ENCODE results near the gene NPEPPS.
"Not testable (repeated sequence)": the region's sequence is repeated elsewhere in the genome, so short reads cannot be mapped to it uniquely, and the experiment has no call there.

DNA sequence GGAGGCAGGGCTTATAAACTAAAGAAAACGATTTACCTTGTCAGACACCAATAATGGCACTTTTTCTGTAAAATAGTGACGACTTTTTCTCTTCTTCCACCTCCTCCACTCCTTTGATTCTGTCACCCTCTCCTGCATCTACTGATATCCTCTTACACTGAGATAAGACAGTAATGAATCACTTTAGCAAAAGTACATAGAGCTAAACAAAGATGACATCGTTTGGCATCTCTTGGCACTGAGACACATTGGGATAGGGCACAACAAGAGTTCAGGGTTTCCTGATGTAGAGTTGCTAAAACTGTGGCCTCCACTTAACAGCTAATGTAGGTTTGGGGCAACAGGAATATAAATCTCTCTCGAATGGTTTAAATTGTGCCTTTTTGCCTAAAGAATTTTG, 10.6 kb upstream of the NPEPPS start:
- TF ChIP-seq, protein P1, sequence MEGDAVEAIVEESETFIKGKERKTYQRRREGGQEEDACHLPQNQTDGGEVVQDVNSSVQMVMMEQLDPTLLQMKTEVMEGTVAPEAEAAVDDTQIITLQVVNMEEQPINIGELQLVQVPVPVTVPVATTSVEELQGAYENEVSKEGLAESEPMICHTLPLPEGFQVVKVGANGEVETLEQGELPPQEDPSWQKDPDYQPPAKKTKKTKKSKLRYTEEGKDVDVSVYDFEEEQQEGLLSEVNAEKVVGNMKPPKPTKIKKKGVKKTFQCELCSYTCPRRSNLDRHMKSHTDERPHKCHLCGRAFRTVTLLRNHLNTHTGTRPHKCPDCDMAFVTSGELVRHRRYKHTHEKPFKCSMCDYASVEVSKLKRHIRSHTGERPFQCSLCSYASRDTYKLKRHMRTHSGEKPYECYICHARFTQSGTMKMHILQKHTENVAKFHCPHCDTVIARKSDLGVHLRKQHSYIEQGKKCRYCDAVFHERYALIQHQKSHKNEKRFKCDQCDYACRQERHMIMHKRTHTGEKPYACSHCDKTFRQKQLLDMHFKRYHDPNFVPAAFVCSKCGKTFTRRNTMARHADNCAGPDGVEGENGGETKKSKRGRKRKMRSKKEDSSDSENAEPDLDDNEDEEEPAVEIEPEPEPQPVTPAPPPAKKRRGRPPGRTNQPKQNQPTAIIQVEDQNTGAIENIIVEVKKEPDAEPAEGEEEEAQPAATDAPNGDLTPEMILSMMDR (IDR thresholded peaks at IDR 0.05) = not testable (repeated sequence)
- TF ChIP-seq POLR2AphosphoS5, POLR2A, EP300 (IDR thresholded peaks at IDR 0.05): not testable (repeated sequence)
